ENCODE measurements around the gene WNT3.
"Not testable (repeated sequence)": the region's sequence is repeated elsewhere in the genome, so short reads cannot be mapped to it uniquely, and the experiment has no call there.

WNT3 gene

DNA sequence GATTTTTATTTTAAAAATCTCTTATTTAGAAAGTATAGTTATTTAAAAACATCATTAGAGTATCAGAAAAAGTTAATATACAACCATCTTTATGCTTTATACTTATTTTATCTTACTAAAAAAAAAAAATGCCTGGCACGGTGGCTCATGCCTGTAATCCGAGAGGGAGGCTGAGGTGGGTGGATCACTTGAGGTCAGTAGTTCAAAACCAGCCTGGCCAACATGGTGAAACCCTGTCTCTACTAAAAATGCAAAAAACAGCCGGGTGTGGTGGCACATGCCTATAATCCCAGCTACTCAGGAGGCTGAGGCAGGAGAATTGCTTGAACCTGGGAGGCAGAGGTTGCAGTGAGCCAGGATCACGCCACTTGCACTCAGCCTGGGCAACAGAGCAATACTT, 60.9 kb downstream of the WNT3 start:
- peaks cover 52% of the 10 kb centered on the region for H3K36me3 Mint-ChIP-seq
- ATAC-seq, H3K4me3 Mint-ChIP-seq: not testable (repeated sequence)

DNA sequence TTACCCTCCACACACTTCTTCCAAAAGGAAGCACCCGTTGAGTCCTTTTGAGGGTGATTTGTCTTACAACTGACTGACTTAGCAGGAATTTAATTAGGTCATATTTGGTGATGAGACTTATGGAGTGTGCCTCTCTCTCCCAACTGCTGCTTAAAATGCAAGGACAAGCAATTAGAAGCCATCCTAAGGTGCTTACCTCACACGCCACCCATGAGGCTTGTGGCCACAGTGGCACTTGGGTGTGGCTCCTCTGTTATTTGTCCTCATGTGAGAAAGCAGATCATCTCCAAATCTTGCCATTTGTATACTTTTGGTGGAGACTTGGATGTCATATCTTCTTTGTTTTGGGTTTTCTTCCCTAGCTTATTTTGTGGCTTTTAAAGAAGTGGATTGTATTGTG, 61.6 kb downstream of the WNT3 start:
- Mint-ChIP-seq H3K4me1 (no peaks in the 10 kb centered on the region), H3K4me3 (no peak overlapping the region), H3K9me3 (no peaks in the 10 kb centered on the region), H3K36me3 (peaks cover 60% of the 10 kb centered on the region), H3K27ac (no peak overlapping the region)
- DNase-seq (ENCODE audit: low spot score in 2 of 2) (no peak), ATAC-seq (no peak)

More for the DNA sequence above, 60.9 kb downstream of the WNT3 start:
- not testable (repeated sequence) for H3K27ac Mint-ChIP-seq; DNase-seq (ENCODE audit: low spot score in 2 of 2); H3K9me3 Mint-ChIP-seq; H3K4me1 Mint-ChIP-seq

DNA sequence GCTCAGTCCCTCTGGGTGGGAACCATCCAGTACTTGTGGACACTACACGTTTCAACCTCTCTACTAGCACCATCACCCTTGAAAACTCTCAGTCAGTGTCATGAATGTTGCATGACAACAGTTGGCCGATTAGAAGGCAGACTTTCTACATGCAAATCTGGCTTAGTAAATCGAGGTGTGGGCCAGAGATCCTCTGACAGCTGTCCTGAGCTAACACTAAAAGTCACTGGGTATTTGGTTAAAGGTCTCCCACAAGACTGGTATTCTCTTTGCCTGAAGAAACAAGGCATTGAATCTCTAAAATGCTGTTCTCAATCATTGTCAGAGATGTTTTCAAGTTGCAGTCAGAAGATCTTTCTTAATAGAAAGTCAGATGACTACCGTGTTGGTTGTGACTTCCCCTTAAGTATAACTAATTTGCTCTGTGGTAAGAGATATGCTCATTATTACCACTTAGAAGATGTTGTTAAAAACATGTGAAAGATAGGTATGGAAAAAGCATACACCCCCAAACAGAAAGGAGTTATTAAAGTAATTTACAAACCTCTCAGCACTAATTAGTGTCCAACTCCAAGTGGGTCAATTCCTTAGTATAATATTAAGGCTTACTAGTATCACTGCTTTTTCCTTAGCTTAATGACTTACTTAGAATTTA, 62.3 kb downstream of the WNT3 start:
- Mint-ChIP-seq H3K4me1 (no peaks in the 10 kb centered on the region), H3K27ac (no peak overlapping the region), H3K36me3 (peaks cover 66% of the 10 kb centered on the region), H3K4me3 (no peak overlapping the region), H3K9me3 (no peaks in the 10 kb centered on the region)
- no peak for ATAC-seq
- no peak for DNase-seq (ENCODE audit: low spot score in 2 of 2)

DNA sequence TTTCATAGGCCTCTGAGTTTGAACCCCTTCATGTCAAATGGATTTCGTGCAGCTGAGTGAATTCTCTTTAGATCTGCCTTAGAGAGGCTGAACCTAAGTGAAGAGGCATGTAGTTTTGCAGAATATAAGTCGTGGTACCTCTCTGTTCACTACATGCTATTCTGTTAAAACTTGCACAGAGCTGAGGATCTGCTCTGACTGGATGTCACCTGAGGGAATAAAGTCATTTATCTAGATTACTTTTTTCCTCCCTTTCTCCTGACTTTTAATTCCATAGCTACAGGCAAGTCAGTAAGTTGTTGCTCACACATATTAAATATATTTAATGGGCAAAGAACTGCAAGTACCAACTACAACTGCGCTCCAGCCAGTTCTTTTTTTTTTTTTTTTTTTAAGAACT, 64.7 kb downstream of the WNT3 start:
- Mint-ChIP-seq H3K4me1 (no peaks in the 10 kb centered on the region), H3K27ac (no peak overlapping the region), H3K9me3 (no peaks in the 10 kb centered on the region), H3K4me3 (no peak overlapping the region), H3K36me3 (peaks cover 84% of the 10 kb centered on the region)
- no peak for ATAC-seq
- no peak for DNase-seq (ENCODE audit: low spot score in 2 of 2)

DNA sequence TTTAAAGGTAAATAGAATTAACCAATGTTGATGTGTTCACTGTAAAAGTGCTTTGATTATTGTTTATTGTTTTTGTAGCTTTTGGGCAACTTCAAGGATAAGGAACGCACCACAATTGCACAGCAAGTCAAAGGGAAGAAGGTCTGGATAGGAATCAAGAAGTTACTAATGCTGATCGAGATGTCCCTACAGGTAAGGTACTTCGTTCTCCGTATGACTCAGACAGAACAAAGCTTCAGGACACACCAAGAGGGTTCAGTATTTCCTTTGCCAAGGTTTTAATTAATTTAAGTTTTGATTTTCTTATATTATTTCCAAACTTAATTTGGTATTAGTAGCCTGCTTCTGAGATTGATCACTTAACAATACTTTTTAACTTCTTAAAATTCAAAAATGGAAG, 67.1 kb downstream of the WNT3 start:
- Mint-ChIP-seq H3K4me1 (no peaks in the 10 kb centered on the region), H3K4me3 (no peak overlapping the region), H3K27ac (no peak overlapping the region), H3K9me3 (no peaks in the 10 kb centered on the region), H3K36me3 (peaks cover 71% of the 10 kb centered on the region)
- ATAC-seq: no peak
- no peak for DNase-seq (ENCODE audit: low spot score in 2 of 2)

DNA sequence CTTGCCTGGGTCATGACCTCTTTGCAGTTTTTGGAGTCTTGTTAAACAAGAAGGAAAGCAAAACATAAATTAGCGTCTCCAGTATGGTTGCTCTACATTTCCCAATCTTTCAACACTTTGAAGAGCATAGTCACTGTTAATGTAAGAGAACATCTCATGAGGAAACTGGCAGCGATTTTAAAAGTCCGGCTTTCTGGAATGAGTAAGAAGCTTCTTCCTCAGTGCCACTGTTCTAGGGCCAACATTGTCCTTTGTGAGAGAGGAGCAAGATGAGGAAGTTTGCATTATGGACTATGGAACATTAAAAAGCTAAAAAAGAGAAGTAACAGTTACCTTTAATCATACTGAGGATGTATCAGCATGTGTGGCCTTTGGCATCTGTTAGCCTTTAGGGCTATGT, 73.1 kb downstream of the WNT3 start:
- no peaks in the 10 kb centered on the region for H3K4me1 Mint-ChIP-seq
- no peak for DNase-seq (ENCODE audit: low spot score in 2 of 2)
- no peaks in the 10 kb centered on the region for H3K9me3 Mint-ChIP-seq
- H3K36me3 Mint-ChIP-seq: peaks cover 11% of the 10 kb centered on the region
- H3K27ac Mint-ChIP-seq: no peak overlapping the region
- no peak for ATAC-seq
- no peak overlapping the region for H3K4me3 Mint-ChIP-seq

DNA sequence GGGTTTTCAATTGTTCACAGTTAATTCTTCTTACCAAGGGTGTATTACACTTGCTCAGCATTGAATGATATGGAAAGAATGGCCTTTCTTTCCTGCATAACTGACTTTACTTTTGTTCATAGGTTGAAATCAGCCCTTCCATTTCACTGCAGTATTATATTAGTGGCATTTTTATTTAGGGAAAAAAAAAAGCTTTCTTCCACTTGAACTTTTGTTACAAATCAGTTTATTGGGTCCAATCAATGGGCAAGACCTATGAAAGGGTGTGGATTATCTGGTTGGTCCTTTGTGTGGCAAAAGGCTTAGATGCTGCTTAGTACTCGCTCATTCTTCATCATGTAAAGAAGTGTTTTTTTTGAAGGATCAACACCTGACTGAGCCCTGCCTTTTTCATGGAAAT, 74.1 kb downstream of the WNT3 start:
- H3K36me3 Mint-ChIP-seq: peaks cover 2% of the 10 kb centered on the region
- no peaks in the 10 kb centered on the region for H3K4me1 Mint-ChIP-seq
- H3K9me3 Mint-ChIP-seq: no peaks in the 10 kb centered on the region
- H3K27ac Mint-ChIP-seq: no peak overlapping the region
- no peak for ATAC-seq
- no peak for DNase-seq (ENCODE audit: low spot score in 2 of 2)
- no peak overlapping the region for H3K4me3 Mint-ChIP-seq

DNA sequence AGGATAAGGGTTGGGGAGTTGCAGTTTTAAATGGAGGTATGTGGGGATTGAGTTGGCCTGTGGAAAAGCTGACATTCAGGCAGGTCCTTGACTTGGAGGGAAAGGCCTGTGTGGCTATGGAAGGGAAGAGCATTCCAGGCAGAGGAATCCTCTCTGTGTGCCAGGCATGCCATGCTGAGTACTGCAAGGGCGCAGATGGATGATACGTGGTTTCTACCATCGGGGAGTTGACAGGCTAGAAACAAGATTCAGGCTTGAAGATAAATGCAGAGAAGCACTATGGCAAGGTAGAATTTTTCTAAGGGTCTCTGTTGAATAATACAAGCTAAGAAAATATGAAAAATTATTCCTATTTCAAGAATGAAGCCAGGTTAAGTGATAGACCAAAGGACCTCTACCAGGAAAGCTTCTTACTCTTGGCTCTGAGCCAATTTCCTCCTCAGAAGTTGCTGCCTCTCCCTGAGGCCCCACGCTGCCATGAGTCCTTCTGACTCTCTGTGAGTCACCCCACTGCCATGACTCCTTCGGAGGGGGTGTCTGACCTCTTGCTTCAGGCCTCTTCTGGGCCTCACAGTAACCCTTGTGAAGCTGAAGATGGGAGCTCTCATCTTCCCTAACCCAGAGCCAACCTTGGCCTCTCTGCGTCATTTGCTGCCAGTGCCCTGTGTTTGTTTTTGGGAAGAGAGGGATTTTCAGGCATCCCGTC, 75.8 kb downstream of the WNT3 start:
- no peaks in the 10 kb centered on the region for H3K4me1 Mint-ChIP-seq
- H3K4me3 Mint-ChIP-seq: no peak overlapping the region
- DNase-seq (ENCODE audit: low spot score in 2 of 2) (no peak), ATAC-seq (peak; percentile 69)
- peak overlapping the region; percentile 21 for H3K27ac Mint-ChIP-seq
- H3K36me3 Mint-ChIP-seq: no peaks in the 10 kb centered on the region
- H3K9me3 Mint-ChIP-seq: no peaks in the 10 kb centered on the region

DNA sequence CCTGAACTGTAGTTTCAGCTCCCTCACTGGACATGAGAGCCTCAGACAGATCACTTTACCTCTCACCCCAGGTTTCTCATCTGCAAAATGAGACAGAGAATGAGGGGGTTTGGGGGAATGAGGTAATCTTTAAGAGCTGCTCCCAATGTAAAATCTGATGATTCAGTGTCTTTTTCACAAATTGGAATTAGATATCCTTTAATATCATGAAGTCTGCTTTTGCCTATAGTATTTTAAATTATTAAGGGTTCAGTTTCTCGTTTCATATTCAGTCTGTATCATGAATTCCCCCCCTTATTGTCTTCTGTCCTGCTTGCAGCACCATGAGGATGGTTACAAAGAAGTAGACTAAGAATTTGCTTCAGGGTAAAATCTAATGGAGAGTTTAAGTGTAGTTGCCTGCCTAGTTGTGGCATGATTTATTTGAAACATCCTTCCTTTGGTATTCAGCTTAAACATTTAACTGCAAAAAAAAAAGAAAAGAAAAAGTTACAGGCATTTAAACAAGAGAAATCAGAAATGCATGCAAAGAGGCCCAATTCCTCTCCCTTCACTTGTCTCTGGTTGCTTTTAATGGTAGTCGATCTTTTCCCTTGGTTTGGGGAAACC, 77.3 kb downstream of the WNT3 start:
- Mint-ChIP-seq H3K9me3 (no peaks in the 10 kb centered on the region), H3K36me3 (no peaks in the 10 kb centered on the region), H3K4me3 (no peak overlapping the region), H3K27ac (no peak overlapping the region), H3K4me1 (no peaks in the 10 kb centered on the region)
- DNase-seq (ENCODE audit: low spot score in 2 of 2) (no peak), ATAC-seq (no peak)

DNA sequence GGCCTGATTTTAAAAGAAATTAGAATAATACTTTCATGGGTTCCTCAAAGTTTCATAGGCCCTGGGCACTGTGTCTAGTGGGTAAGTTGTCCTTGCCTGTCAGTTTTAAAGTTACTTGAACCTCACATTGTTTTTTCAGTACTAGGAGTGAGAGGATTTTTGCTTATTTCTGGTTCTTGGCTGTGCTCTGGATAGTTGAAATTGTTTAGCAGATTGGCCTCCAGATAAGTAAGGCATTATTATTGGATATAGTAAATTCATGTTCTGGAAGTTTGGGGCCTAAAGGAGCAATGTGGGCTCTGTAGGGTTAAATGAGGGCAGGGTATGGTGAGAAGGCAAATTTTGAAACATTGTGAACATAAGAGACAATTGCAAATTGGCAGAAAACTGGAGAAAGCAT, 78.5 kb downstream of the WNT3 start:
- ATAC-seq: no peak

DNA sequence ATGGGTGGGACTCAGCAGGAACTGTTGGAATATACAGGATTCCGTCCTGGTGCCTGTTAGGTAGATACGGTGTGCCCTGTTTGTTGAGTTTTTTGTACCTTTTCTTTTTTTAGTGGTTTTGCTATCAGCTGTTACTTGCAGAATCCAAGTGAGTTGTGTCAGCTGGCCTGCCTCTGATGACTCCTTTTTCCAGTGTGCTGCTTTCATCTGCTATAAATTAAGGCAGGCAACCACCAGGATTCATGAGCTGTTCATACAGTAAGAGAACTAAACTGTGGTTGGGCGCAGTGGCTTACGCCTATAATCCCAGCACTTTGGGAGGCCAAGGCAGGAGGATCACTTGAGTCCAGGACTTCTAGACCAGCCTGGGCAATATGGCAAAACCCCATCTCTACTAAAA, 79.9 kb downstream of the WNT3 start:
- no peaks in the 10 kb centered on the region for H3K4me1 Mint-ChIP-seq

More for the DNA sequence above, 78.5 kb downstream of the WNT3 start:
- no peak for DNase-seq (ENCODE audit: low spot score in 2 of 2)
- no peaks in the 10 kb centered on the region for H3K36me3 Mint-ChIP-seq
- H3K4me1 Mint-ChIP-seq: no peaks in the 10 kb centered on the region
- no peak overlapping the region for H3K27ac Mint-ChIP-seq
- H3K9me3 Mint-ChIP-seq: no peaks in the 10 kb centered on the region
- H3K4me3 Mint-ChIP-seq: no peak overlapping the region

DNA sequence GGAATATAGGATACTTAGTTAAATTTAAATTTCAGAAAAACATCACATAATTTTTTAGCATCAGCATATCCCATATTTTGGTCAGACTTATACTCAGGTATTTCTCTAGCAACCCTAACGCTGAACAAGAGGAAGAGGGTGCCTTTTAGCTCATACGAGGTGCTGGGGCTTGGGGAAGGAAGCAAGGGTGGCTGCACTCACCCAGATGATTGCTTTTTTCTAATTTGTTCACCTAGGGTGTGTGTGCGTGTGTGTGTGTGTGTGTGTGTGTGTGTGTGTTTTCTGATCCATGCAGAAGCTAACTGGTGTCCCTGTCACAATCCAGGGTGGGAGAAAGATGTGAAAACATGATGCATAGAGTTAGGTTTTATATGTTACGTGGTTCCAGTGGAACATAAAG, 81.2 kb downstream of the WNT3 start:
- Mint-ChIP-seq H3K27ac (no peak overlapping the region), H3K4me3 (no peak overlapping the region), H3K9me3 (no peaks in the 10 kb centered on the region), H3K4me1 (no peaks in the 10 kb centered on the region), H3K36me3 (peaks cover 5% of the 10 kb centered on the region)
- ATAC-seq (no peak), DNase-seq (ENCODE audit: low spot score in 2 of 2) (no peak)

More for the DNA sequence above, 79.9 kb downstream of the WNT3 start:
- no peaks in the 10 kb centered on the region for H3K36me3 Mint-ChIP-seq
- no peak for DNase-seq (ENCODE audit: low spot score in 2 of 2)
- no peak for ATAC-seq
- no peaks in the 10 kb centered on the region for H3K9me3 Mint-ChIP-seq
- no peak overlapping the region for H3K4me3 Mint-ChIP-seq
- H3K27ac Mint-ChIP-seq: no peak overlapping the region

DNA sequence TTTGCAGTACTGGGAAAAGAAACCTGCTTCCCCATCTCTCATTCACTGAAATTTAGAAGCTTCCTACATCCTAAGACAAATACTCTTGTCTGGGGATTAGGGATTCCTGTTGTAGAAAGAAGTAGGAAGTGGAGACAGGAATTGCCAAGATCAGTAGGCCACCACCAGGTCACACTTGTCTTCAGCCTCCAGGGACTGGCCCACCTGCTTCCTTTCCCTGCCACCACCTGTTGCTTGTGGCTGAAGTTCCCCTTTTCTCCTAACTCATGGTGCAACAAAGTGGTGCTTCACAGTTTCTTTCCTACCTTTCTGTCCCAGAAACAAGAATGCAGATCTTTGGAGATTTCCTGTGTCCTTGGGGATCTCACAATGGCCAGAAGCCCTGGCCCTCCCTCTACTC, 82.4 kb downstream of the WNT3 start:
- no peaks in the 10 kb centered on the region for H3K4me1 Mint-ChIP-seq
- H3K9me3 Mint-ChIP-seq: no peaks in the 10 kb centered on the region
- no peak overlapping the region for H3K4me3 Mint-ChIP-seq
- DNase-seq (ENCODE audit: low spot score in 2 of 2) (no peak), ATAC-seq (no peak)
- no peak overlapping the region for H3K27ac Mint-ChIP-seq
- peaks cover 14% of the 10 kb centered on the region for H3K36me3 Mint-ChIP-seq

DNA sequence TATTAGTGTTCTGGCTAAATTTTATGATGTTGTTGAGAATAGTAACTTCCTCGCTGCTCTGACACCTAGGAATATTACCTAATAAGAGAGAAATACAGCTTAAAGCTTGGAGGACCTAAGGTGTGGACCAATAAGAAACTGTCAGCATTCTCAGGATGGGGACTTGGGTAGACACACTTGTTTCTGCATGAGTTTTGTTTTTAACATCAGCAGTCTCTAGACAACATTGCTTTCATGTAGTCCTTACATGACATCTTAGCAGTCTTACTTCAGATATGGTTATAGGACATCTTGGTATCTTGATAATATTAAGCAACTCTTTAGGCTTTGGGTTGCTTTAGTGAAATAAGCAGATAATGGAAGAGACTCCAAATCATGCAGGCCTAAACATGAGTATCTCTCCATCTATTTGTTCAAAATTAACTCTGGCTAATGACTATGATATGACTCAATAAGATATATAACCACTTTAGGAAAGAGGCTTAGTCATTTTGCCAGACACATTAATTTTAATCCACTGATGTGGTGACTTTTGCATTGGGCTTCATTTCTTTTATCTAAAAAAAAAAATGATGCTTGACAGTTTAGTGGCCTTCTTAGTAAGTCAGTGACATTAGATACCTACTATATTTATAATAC, 84.5 kb downstream of the WNT3 start:
- ATAC-seq: no peak
- H3K4me3 Mint-ChIP-seq: no peak overlapping the region
- H3K36me3 Mint-ChIP-seq: peaks cover 31% of the 10 kb centered on the region
- no peaks in the 10 kb centered on the region for H3K9me3 Mint-ChIP-seq
- no peak for DNase-seq (ENCODE audit: low spot score in 2 of 2)
- no peak overlapping the region for H3K27ac Mint-ChIP-seq
- no peaks in the 10 kb centered on the region for H3K4me1 Mint-ChIP-seq

DNA sequence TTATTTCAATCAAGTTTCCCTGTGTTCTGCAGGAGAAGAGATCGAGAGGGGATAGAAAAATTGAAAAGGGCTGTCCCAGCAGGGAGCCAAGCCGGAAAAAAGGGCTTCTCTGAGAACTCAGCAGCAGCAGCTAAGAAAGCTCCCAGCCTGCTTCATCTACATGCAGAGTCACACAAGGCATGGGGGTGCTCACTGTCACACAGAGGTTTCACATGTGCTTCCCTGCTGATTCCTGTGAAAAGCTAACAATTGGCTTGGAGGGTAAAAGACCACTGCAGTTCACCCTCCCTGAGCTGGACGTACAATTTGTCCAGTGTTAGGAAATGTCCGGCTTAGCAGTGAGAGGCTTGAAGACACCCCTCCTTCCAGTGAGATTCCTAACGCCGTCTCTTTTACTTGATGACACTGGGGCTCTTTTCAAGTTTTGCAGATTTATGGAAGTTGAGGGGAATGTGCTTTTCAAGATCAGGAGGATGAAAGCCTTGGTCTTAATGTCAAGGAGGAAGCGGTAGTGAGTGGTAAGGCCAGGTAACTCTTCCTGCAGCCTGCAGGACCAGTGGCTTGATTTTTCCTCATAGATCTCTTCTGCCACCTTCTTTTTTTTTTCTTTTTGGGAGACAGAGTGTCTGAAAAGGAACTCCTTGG, 85.6 kb downstream of the WNT3 start:
- no peak for DNase-seq (ENCODE audit: low spot score in 2 of 2)
- Mint-ChIP-seq H3K27ac (no peak overlapping the region), H3K4me1 (no peaks in the 10 kb centered on the region), H3K4me3 (no peak overlapping the region), H3K9me3 (no peaks in the 10 kb centered on the region), H3K36me3 (peaks cover 42% of the 10 kb centered on the region)
- no peak for ATAC-seq
